Measurements from ENCODE around the gene CCDC17. TPM values are rescaled to one million over a fixed set of nuclear protein-coding genes. Genes with fewer than 3 reads are reported as not detected.

The CCDC17 gene
- total and polyA plus RNA-seq, 2 donors from 2014 or later: 1.0 to 3.0 TPM

- Histone ChIP-seq H3K36me3 (ENCODE audit: control insufficient read depth in 2 of 3, insufficient read depth in 3 of 3, low read length in 3 of 3) (peaks cover 16 to 70% (median 34%) of the 10 kb centered on the region in 3 donors), H3K9ac (ENCODE audit: low read length in 3 of 3) (no peak overlapping the region), H3K4me1 (ENCODE audit: control insufficient read depth in 2 of 3, insufficient read depth in 2 of 3, low read depth in 1 of 3, low read length in 3 of 3) (no peaks in the 10 kb centered on the region), H3K27me3 (ENCODE audit: control insufficient read depth, insufficient read depth, low read length) (no peaks in the 10 kb centered on the region), H3K27ac (ENCODE audit: low read depth in 2 of 2, low read length in 2 of 2) (no peak overlapping the region), H3K9me3 (ENCODE audit: control insufficient read depth in 2 of 3, insufficient read depth in 1 of 3, low read length in 3 of 3) (no peaks in the 10 kb centered on the region), H3K4me3 (ENCODE audit: low read length in 3 of 3) (no peak overlapping the region)
- intact Hi-C loops (cut with DNase I): no loop called here
- FAIRE-seq: no peak
- TF ChIP-seq CTCF (IDR thresholded peaks at IDR 0.05; ENCODE audit: borderline replicate concordance, extremely low read depth, insufficient read depth): no peak
- no peak for DNase-seq
These were observed 30.9 kb upstream of the CCDC17 start for GRCh38 chr1:45654540-45655280.

GRCh38 chr1:45647248-45648021, 23.6 kb upstream of the CCDC17 start:
- intact Hi-C loops (cut with DNase I): no loop called here
- H3K4me1 ChIP-seq (ENCODE audit: control insufficient read depth in 2 of 3, insufficient read depth in 2 of 3, low read depth in 1 of 3, low read length in 3 of 3): peaks cover 0 to 7% (median 0%) of the 10 kb centered on the region in 3 donors
- H3K9me3 ChIP-seq (ENCODE audit: control insufficient read depth in 2 of 3, insufficient read depth in 1 of 3, low read length in 3 of 3): no peaks in the 10 kb centered on the region
- no peak overlapping the region for H3K27ac ChIP-seq (ENCODE audit: low read depth in 2 of 2, low read length in 2 of 2)
- TF ChIP-seq CTCF (IDR thresholded peaks at IDR 0.05; ENCODE audit: borderline replicate concordance, extremely low read depth, insufficient read depth): no peak
- H3K36me3 ChIP-seq (ENCODE audit: control insufficient read depth in 2 of 3, insufficient read depth in 3 of 3, low read length in 3 of 3): peaks cover 11 to 14% (median 12%) of the 10 kb centered on the region in 3 donors
- DNase-seq: no peak
- H3K4me3 ChIP-seq (ENCODE audit: low read length in 3 of 3): no peak overlapping the region
- no peak overlapping the region for H3K9ac ChIP-seq (ENCODE audit: low read length in 3 of 3)
- H3K27me3 ChIP-seq (ENCODE audit: control insufficient read depth, insufficient read depth, low read length): no peaks in the 10 kb centered on the region
- FAIRE-seq: no peak

- H3K4me3 ChIP-seq (ENCODE audit: low read length in 3 of 3): no peak overlapping the region
- no peak for TF ChIP-seq CTCF (IDR thresholded peaks at IDR 0.05; ENCODE audit: borderline replicate concordance, extremely low read depth, insufficient read depth)
- peak overlapping the region in 1 of 3 donors; percentile 41 for H3K9ac ChIP-seq (ENCODE audit: low read length in 3 of 3)
- no peak for FAIRE-seq
- H3K27ac ChIP-seq (ENCODE audit: low read depth in 2 of 2, low read length in 2 of 2): no peak overlapping the region
- DNase-seq: no peak
- H3K9me3 ChIP-seq (ENCODE audit: control insufficient read depth in 2 of 3, insufficient read depth in 1 of 3, low read length in 3 of 3): no peaks in the 10 kb centered on the region
- no peaks in the 10 kb centered on the region for H3K27me3 ChIP-seq (ENCODE audit: control insufficient read depth, insufficient read depth, low read length)
- H3K36me3 ChIP-seq (ENCODE audit: control insufficient read depth in 2 of 3, insufficient read depth in 3 of 3, low read length in 3 of 3): peaks cover 8 to 20% (median 13%) of the 10 kb centered on the region in 3 donors
- intact Hi-C loops (cut with DNase I): no loop called here
- H3K4me1 ChIP-seq (ENCODE audit: control insufficient read depth in 2 of 3, insufficient read depth in 2 of 3, low read depth in 1 of 3, low read length in 3 of 3): peaks cover 0 to 7% (median 0%) of the 10 kb centered on the region in 3 donors
These were observed 20.8 kb upstream of the CCDC17 start for GRCh38 chr1:45644661-45645060.
